ENCODE results near the gene CHD2. TPM values are rescaled to one million over a fixed set of nuclear protein-coding genes. Genes with fewer than 3 reads are reported as not detected.

CHD2 gene
- total RNA-seq, 2 experiments from 2014 or later = 92.8 to 95.7 TPM

DNA sequence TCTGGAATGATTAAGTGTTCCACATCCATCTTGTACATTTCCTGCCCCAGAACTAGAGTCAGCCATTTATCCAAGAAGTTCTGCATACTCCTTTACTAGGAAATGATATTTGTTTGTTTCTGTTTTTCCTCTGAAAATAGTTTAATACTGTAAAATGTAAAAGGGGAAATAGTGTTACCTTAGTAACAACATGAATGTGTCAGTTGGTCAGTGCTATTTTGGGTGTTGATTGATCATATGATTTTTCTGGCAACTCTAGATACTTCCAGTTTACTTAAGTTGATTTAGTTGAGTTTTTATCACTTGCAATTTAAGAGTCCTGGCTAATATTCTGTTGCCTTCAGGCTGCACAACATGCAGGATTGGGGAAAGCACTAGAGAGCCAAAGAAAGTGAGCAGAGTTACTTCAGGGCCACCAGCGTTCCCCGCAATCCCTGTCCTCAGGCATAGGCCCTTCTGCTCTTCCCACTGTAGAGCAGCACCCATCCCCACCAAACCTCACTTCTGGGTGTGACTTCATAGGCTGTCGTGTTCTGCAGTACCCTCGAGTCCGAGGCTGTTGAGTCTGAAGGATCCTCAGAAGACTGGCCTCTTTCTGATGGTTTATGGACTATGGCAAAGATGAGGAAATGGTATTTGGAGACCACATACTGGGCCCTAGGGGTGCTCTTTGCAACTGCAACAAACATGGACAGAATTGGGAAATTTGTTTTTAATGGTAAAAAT, 69.0 kb downstream of the CHD2 start:
- Mint-ChIP-seq H3K9me3 (no peaks in the 10 kb centered on the region), H3K27me3 (no peaks in the 10 kb centered on the region), H3K27ac (peak overlapping the region; percentile 27), H3K4me3 (no peak overlapping the region), H3K4me1 (peaks cover 30% of the 10 kb centered on the region), H3K36me3 (peaks cover 52% of the 10 kb centered on the region)
- DNase-seq = no peak

DNA sequence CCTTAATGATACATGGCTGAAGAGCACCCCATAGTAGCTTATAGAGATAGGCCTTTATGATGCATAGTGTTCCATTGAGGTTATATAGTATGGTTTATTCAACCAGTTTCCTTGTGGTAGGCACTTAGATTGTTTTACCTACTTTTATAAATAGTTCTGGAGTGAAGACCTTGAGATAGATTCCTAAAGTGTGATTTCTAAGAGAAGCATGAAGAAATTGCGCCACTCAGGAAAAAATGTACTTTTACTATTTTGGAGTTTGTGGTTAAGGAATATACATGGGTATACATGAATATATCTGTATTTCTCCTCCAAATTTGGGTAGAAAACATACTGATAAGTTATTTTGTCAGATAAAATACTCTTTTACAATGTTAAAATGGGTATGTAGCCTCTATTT, 70.5 kb downstream of the CHD2 start:
- Mint-ChIP-seq H3K4me3 (no peak overlapping the region), H3K4me1 (peaks cover 37% of the 10 kb centered on the region), H3K36me3 (peaks cover 50% of the 10 kb centered on the region), H3K9me3 (no peaks in the 10 kb centered on the region), H3K27ac (no peak overlapping the region), H3K27me3 (no peaks in the 10 kb centered on the region)
- no peak for DNase-seq

DNA sequence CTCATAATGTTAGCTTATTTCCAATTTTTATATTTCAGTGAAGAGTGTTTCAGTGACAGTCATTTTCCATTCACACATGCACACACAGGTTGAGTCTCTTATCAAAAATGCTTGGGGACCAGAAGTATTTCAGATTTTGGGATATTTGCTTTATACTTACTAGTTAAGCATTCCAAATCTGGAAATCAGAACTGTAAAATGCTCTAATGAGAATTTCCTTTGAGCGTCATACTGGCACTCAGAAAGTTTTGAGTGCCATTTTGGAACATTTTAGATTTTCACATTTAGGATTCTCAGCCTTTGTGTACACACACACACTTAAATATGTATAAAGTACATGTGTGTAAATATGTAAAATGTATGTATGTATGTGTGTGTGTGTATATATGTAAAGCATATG, 71.0 kb downstream of the CHD2 start:
- no peak overlapping the region for H3K4me3 Mint-ChIP-seq

DNA sequence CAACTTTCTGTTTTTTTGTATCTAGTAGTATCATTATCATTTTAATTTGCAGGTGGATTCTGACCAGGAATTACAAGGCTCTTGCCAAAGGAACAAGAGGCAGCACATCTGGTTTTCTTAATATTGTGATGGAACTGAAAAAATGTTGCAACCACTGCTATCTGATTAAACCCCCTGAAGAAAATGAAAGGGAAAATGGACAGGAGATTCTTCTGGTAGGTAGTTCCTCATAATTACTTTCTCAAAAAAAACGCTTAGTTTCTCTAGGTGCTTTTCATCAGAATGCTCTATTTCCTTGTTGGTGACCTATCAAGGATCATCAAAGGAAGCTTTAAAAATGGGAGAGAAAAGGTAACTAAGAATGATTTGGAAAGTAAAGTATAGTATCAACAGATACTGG, 71.6 kb downstream of the CHD2 start:
- no peak overlapping the region for H3K4me3 Mint-ChIP-seq
- H3K36me3 Mint-ChIP-seq = peaks cover 46% of the 10 kb centered on the region
- H3K4me1 Mint-ChIP-seq = peaks cover 34% of the 10 kb centered on the region
- H3K27me3 Mint-ChIP-seq = no peaks in the 10 kb centered on the region
- peak overlapping the region; percentile 21 for H3K27ac Mint-ChIP-seq
- DNase-seq = no peak
- no peaks in the 10 kb centered on the region for H3K9me3 Mint-ChIP-seq

More for the DNA sequence above, 71.0 kb downstream of the CHD2 start:
- no peak for DNase-seq
- H3K27me3 Mint-ChIP-seq = no peaks in the 10 kb centered on the region
- peaks cover 50% of the 10 kb centered on the region for H3K36me3 Mint-ChIP-seq
- no peak overlapping the region for H3K27ac Mint-ChIP-seq
- no peaks in the 10 kb centered on the region for H3K9me3 Mint-ChIP-seq
- H3K4me1 Mint-ChIP-seq = peaks cover 37% of the 10 kb centered on the region

DNA sequence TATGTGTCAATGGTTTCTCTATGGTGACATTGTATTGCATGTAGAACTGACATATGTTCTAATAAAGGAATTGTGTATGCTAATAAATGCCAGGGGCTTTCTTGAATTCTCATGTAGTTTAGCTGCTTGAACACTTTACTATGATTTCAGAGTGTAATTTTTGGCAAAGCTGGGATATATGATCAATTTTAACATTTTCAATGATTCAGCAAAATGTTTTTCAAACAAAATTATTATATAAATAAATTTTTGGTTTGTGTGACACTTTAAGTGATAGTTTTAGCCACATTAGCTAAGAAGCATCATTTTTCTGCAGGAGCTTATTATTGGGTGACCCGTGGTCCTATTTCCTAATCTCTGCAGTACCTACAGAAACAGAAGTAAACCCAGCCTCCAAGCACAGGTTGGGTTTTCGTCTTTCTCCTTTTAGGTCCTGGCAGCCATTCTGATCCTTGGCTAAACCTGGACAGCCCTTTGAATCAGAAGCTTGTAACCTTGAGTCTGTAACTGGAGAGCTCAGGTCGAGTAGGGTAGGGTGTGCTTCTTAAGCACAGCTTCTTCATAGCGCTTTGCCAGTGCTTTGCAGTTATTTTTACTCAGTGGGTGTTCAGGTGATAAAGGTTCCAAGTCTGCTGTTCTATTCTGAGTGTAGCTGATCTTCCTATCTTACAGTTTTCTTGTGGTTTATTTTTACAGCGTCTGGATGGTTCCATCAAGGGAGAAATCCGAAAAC, 74.2 kb downstream of the CHD2 start:
- DNase-seq = no peak
- Mint-ChIP-seq H3K9me3 (no peaks in the 10 kb centered on the region), H3K36me3 (peaks cover 38% of the 10 kb centered on the region), H3K27ac (peak overlapping the region; percentile 38), H3K4me3 (no peak overlapping the region), H3K4me1 (peaks cover 31% of the 10 kb centered on the region), H3K27me3 (no peaks in the 10 kb centered on the region)

DNA sequence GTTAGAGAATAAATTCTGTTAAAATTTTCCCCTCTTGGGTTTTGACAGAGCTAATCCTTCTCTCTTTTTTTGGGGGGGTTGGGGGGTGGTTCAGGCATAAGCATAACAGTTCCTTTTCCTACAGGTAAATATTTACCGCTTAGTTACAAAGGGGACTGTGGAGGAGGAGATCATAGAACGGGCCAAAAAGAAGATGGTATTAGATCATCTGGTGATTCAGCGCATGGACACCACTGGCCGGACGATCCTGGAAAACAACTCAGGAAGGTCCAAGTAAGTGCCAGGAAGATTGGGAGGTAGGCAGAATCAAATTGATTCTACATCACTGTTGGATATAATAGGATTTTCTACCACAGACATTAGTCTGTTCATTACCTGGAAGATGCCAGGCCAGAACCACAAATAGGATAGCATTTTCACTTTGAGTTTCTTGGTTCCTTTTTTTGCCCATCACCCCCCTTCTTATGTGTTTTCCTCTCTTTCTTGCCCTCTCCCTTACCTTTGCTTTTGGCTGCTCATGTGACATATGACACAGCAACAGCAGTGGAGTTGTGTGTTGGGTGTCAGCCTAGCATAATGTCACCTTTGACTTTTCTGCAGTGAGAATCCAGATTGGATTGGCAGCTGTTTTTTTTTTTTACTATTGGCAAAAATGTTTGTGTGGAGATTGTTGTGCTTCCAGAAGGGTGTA, 79.0 kb downstream of the CHD2 start:
- peak overlapping the region; percentile 9 for H3K27ac Mint-ChIP-seq
- no peak for DNase-seq

DNA sequence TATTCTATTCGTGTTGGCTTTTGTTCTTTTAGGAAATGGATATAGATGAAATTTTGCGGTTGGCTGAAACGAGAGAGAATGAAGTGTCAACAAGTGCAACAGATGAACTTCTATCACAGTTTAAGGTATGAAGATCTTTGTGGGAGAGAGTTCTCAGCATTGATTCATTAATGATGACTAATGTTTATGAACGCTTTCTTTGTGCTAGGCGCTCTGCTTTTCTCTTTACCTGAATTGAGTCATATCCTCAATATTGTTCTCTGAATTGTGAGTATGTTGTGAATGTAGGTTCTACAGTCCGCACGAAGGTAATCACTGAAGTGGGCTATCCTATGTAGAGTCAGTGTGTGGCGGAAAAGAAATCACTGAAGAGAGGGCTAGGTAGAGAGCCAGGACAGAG, 81.2 kb downstream of the CHD2 start:
- Mint-ChIP-seq H3K27me3 (no peaks in the 10 kb centered on the region), H3K27ac (no peak overlapping the region), H3K9me3 (no peaks in the 10 kb centered on the region), H3K4me3 (no peak overlapping the region), H3K4me1 (peaks cover 11% of the 10 kb centered on the region), H3K36me3 (peaks cover 20% of the 10 kb centered on the region)
- DNase-seq = no peak

More for the DNA sequence above, 79.0 kb downstream of the CHD2 start:
- no peak overlapping the region for H3K4me3 Mint-ChIP-seq
- H3K9me3 Mint-ChIP-seq = no peaks in the 10 kb centered on the region
- no peaks in the 10 kb centered on the region for H3K27me3 Mint-ChIP-seq
- H3K4me1 Mint-ChIP-seq = peaks cover 14% of the 10 kb centered on the region
- H3K36me3 Mint-ChIP-seq = peaks cover 17% of the 10 kb centered on the region

DNA sequence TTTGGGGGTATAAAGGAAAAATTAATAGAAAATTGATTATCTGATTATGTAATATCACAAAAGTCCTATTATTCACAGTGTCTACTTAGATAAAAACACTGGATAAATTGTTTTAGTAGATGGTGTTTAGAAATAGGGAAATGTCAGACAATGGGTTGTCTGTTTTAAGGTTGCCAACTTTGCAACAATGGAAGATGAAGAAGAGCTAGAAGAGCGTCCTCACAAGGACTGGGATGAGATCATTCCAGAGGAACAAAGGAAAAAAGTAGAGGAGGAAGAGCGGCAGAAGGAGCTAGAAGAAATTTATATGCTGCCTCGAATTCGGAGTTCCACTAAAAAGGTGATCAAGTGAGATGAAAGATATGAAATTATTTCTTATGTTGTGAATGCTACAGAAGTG, 84.0 kb downstream of the CHD2 start:
- Mint-ChIP-seq H3K4me3 (no peak overlapping the region), H3K4me1 (peaks cover 10% of the 10 kb centered on the region), H3K9me3 (no peaks in the 10 kb centered on the region), H3K36me3 (peaks cover 26% of the 10 kb centered on the region), H3K27ac (no peak overlapping the region), H3K27me3 (no peaks in the 10 kb centered on the region)
- no peak for DNase-seq

DNA sequence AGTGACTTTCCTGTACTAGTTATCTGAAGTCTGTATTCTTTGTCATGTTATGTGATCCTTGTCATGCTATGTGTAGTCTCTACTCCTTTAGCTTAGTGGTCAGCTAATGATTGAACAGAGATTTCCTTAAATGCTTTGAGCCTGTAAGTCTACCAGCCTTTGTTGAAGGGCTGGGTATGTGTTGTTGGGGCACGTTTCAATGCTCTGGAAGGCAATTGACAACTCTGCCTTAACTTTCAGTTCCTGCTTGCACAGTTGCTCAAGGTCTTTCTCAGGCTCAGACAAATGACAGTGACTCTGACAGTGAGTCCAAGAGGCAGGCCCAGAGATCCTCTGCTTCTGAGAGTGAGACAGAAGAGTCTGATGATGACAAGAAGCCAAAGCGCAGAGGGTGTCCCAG, 89.3 kb downstream of the CHD2 start:
- peaks cover 40% of the 10 kb centered on the region for H3K36me3 Mint-ChIP-seq
- no peak overlapping the region for H3K27ac Mint-ChIP-seq
- peaks cover 13% of the 10 kb centered on the region for H3K4me1 Mint-ChIP-seq
- no peaks in the 10 kb centered on the region for H3K9me3 Mint-ChIP-seq
- H3K27me3 Mint-ChIP-seq = no peaks in the 10 kb centered on the region
- H3K4me3 Mint-ChIP-seq = no peak overlapping the region
- no peak for DNase-seq

DNA sequence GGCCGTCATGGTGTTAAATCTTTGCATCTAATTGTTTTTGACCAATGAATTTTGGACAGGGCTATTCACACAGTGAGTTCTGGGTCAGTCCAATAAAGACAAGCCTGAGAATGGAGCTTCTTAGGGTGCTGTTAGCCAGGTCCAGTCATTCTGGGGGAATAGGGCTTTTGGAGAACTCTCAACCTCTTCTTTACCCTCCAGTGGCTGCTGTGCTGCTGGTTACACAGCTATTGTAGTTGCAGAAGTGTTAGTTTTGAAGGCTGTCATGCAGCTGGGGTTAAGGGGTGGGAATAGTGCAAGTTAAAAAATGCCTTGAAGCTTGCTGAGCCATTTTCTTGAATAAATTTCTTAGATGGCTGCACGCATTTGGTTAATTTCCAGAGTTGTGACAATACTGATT, 89.9 kb downstream of the CHD2 start:
- Mint-ChIP-seq H3K4me1 (peaks cover 17% of the 10 kb centered on the region), H3K27me3 (no peaks in the 10 kb centered on the region), H3K9me3 (no peaks in the 10 kb centered on the region), H3K4me3 (no peak overlapping the region), H3K36me3 (peaks cover 44% of the 10 kb centered on the region), H3K27ac (peak overlapping the region; percentile 54)
- DNase-seq = no peak

DNA sequence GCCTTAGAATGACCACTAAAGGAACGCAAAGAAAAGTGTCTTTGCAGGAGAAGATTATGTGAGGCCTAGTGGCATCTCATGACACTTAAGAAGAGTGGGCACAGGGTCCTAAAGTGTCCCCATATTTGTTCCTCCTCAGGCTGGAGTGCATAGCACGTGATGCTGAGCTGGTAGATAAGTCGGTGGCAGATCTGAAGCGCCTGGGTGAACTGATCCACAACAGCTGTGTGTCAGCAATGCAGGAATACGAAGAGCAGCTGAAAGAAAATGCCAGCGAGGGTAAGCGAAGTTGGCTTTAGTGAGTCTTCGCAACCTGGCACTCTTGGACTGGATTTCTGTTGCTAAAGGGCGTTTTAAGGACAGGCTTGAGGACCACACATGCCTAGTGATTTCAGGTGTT, 92.6 kb downstream of the CHD2 start:
- peak overlapping the region; percentile 59 for H3K27ac Mint-ChIP-seq
- no peak overlapping the region for H3K4me3 Mint-ChIP-seq

DNA sequence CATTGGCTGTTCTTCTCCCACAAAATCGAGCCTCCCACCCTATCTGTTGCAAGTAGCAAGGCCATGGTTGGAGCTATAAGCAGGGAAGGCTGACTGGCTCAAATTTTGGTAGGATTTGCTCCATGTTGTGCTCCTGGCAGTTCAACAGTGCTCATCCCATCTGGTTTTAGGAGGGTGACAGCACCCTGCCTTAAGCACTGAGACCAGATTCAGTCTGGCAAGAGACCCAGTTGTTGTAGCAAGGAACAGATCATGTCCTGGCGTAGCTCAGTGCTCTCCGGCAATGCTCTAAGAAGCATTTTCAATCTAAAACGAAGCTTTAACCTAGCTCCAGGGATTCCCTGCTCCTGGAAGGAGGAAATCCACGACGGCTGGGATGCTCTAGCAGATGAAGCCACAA, 97.7 kb downstream of the CHD2 start:
- H3K9me3 Mint-ChIP-seq = no peaks in the 10 kb centered on the region
- peaks cover 4% of the 10 kb centered on the region for H3K4me1 Mint-ChIP-seq
- DNase-seq = no peak
- H3K4me3 Mint-ChIP-seq = no peak overlapping the region
- no peak overlapping the region for H3K27ac Mint-ChIP-seq
- peaks cover 42% of the 10 kb centered on the region for H3K36me3 Mint-ChIP-seq
- H3K27me3 Mint-ChIP-seq = no peaks in the 10 kb centered on the region

More for the DNA sequence above, 92.6 kb downstream of the CHD2 start:
- Mint-ChIP-seq H3K9me3 (no peaks in the 10 kb centered on the region), H3K36me3 (peaks cover 45% of the 10 kb centered on the region), H3K4me1 (peaks cover 10% of the 10 kb centered on the region), H3K27me3 (no peaks in the 10 kb centered on the region)
- no peak for DNase-seq

DNA sequence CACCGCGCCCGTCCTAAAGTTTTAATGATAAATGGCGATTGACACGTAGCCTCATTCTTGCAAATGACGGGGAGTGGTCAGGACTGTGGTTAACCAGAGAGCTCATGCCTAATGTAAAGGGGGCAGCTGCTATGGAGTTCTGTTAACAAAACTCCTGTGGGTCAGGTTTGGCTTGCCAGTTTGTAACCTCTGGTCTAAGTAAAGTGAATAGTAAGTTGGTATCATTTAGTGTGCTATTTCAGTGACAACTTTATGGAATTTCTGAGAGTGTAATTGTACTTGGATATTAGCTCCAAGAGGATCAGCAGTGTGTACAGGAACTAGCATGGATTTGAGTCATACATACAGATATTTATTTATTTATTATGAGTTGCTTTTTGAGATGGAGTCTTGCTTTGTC, 101.0 kb downstream of the CHD2 start:
- Mint-ChIP-seq H3K27me3 (no peaks in the 10 kb centered on the region), H3K9me3 (no peaks in the 10 kb centered on the region), H3K27ac (no peak overlapping the region), H3K36me3 (peaks cover 37% of the 10 kb centered on the region), H3K4me1 (no peaks in the 10 kb centered on the region), H3K4me3 (no peak overlapping the region)
- DNase-seq = no peak

DNA sequence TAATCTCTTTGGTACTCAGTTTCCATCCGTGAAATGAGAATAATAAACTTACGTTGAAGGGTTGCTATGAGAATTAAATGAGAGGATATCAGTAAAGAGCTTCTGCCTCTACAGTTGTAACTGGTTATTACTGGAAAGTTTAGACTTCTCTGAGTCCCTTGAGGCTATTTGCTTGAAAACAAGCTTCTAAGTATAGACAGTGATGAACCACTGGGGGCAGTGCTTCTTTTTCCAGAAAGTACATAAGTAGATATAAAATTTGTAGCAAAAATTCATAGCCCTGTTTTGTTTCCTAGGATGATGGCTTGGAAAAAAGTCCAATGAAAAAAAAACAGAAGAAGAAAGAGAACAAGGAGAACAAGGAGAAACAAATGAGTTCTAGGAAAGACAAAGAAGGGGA, 101.8 kb downstream of the CHD2 start:
- no peak for DNase-seq
- H3K4me1 Mint-ChIP-seq = no peaks in the 10 kb centered on the region
- no peak overlapping the region for H3K4me3 Mint-ChIP-seq
- no peaks in the 10 kb centered on the region for H3K9me3 Mint-ChIP-seq
- peak overlapping the region; percentile 57 for H3K27ac Mint-ChIP-seq
- no peaks in the 10 kb centered on the region for H3K27me3 Mint-ChIP-seq
- H3K36me3 Mint-ChIP-seq = peaks cover 34% of the 10 kb centered on the region

DNA sequence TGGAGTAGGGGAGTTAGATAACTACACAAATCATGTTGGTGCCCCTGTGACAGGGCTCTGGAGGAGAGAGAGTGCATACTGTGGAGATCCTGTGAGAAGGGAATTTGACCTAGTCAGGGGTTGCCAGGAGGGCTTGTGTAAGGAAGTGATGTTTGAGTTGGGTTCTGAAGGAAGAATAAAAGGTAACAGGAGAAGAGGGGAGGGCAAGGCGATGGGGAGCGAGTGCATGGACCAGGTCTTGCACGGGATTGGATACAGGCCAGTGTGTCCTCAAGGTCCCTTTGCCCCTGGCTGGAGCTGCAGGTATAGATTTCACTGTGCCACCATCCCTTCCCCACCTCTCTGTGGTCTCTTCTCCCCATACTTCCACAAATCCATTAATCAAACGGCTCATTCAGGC, 105.0 kb downstream of the CHD2 start:
- Mint-ChIP-seq H3K9me3 (no peaks in the 10 kb centered on the region), H3K4me1 (peaks cover 1% of the 10 kb centered on the region), H3K4me3 (no peak overlapping the region), H3K36me3 (peaks cover 31% of the 10 kb centered on the region), H3K27ac (peak overlapping the region; percentile 43), H3K27me3 (no peaks in the 10 kb centered on the region)
- no peak for DNase-seq
